Gastroesophageal sphincter (tissue), 4 donors: ENCODE data around the gene ZNF689. TPM values are rescaled to one million over a fixed set of nuclear protein-coding genes. Genes with fewer than 3 reads are reported as not detected.

Experiments used
- ATAC-seq: fragments of 150-250 bp; one replicate; pipeline ENCODE4 v1.9.1; 2016; ENCODE audit warnings: mild to moderate bottlenecking, moderate library complexity
- H3K27ac ChIP-seq, 4 donors: fragments of 200-600 bp; sonication (generic) in 3 of 4; 1 replicate in 3 of 4; 2 replicates in 1 of 4; pipeline ENCODE4 v1.5.1; 2016 to 2019
- H3K27me3 ChIP-seq: fragments of 200-600 bp; sonication (generic); one replicate; pipeline ENCODE4 v1.5.1; 2019
- H3K36me3 ChIP-seq, 2 donors: fragments of 200-600 bp; sonication (generic); one replicate each; pipeline ENCODE4 v1.5.1; 2019; ENCODE audit warnings: control low read depth in 1 of 2
- H3K4me1 ChIP-seq, 3 donors: fragments of 200-600 bp; sonication (generic); 1 replicate in 2 of 3; 2 replicates in 1 of 3; pipeline ENCODE4 v1.5.1; 2016 to 2019; ENCODE audit warnings: control low read depth in 2 of 3
- H3K4me3 ChIP-seq, 2 donors: fragments of 200-600 bp; sonication (generic); one replicate each; pipeline ENCODE4 v1.5.1; 2019; ENCODE audit warnings: mild to moderate bottlenecking in 1 of 2, moderate library complexity in 1 of 2
- H3K9me3 ChIP-seq, 3 donors: fragments of 200-600 bp; sonication (generic); one replicate each; pipeline ENCODE4 v1.5.1; 2017 to 2019; ENCODE audit warnings: control low read depth in 2 of 3
- EP300 ChIP-seq: sonication (generic); formaldehyde crosslinking; IDR thresholded peaks from one replicate; pipeline ENCODE4 v1.6.1; 2017; ENCODE audit warnings: antibody characterized with exemption, mild to moderate bottlenecking
- POLR2A ChIP-seq, 2 donors: fragments of 450-650 bp; IDR thresholded peaks; one replicate each; pipeline ENCODE4 v1.6.1; 2017; ENCODE audit warnings: antibody characterized with exemption in 2 of 2, mild to moderate bottlenecking in 2 of 2, moderate library complexity in 1 of 2
- POLR2AphosphoS5 ChIP-seq: sonication (generic); formaldehyde crosslinking; IDR thresholded peaks from one replicate; pipeline ENCODE4 v1.6.1; 2017; ENCODE audit warnings: antibody characterized with exemption
- WGBS, 2 donors: methylation state at CpG; one replicate each; pipeline ENCODE4 v1.1.5; 2018; ENCODE audit warnings: low coverage in 1 of 2; 5-methylcytosine and 5-hydroxymethylcytosine counted together
- small RNA-seq, 4 donors: library from RNA; depleted of rRNA; stranded (forward); fragments of <200 nt; gene quantifications; one replicate each; pipeline ENCODE3, GENCODE V24; 2016
- total RNA-seq, 4 donors: library from RNA; depleted of rRNA; stranded (reverse); fragments of >200 nt; gene quantifications; one replicate each; pipeline ENCODE4 v1.1.0, GENCODE V29; 2016
- TF ChIP-seq, protein P1 (sequence below), 4 experiments: fragments of 200-600 bp in 2 of 4; fragments of 450-650 bp in 2 of 4; sonication (generic) in 1 of 4; IDR thresholded peaks; one replicate each; pipeline ENCODE4 v1.5.1; 2017 to 2019; ENCODE audit warnings: antibody characterized with exemption in 4 of 4, mild to moderate bottlenecking in 2 of 4, moderate library complexity in 2 of 4

The ZNF689 gene
- total RNA-seq, 4 donors from 2014 or later = 9.7 to 13.1 (median 11.4) TPM

DNA sequence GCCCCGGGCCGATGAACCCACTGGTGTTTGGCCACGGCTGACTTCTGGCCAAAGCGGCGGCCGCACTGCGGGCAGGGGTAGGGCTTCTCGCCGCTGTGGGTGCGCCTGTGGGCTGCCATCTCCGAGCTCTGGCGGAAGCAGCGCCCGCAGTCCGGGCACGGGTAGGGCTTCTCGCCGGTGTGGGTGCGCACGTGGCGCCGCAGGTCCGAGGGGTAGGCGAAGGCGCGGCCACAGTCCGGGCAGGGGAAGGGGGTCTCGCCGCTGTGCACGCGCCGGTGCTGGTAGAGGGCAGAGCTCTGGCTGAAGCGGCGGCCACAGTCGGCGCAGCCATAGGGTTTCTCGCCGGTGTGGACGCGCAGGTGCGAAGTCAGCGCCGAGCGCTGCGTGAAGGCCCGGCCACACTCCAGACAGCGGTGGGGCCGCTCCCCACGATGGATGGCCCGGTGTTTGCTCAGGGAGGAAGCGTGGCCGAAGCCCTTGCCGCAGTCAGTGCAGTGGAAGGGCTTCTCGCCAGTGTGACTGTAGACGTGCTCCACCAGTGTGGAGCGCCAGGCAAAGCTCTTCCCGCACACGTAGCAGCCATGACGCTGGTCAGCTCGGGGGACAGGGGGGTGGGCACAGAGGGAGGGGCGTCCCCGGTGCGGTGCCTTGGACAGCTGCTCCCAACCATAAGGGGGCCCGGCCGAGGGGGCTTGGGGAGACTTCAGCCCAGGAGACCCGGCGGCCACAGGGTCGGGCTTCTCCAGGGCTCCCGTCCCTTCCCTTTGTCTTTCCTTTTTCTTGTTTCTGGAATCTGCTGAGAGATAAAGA lies 54.7 kb downstream of the ZNF689 start:
- no peak for ATAC-seq
- Histone ChIP-seq H3K27me3 (no peaks in the 10 kb centered on the region), H3K36me3 (peaks cover 0 to 44% of the 10 kb centered on the region in 2 donors), H3K4me3 (no peak overlapping the region), H3K4me1 (peaks cover 0 to 32% (median 11%) of the 10 kb centered on the region in 3 donors), H3K27ac (no peak overlapping the region), H3K9me3 (no peaks in the 10 kb centered on the region)
- TF ChIP-seq POLR2A (IDR thresholded peaks at IDR 0.05) (no peak), EP300 (no peak), POLR2AphosphoS5 (no peak)
- TF ChIP-seq, protein P1, sequence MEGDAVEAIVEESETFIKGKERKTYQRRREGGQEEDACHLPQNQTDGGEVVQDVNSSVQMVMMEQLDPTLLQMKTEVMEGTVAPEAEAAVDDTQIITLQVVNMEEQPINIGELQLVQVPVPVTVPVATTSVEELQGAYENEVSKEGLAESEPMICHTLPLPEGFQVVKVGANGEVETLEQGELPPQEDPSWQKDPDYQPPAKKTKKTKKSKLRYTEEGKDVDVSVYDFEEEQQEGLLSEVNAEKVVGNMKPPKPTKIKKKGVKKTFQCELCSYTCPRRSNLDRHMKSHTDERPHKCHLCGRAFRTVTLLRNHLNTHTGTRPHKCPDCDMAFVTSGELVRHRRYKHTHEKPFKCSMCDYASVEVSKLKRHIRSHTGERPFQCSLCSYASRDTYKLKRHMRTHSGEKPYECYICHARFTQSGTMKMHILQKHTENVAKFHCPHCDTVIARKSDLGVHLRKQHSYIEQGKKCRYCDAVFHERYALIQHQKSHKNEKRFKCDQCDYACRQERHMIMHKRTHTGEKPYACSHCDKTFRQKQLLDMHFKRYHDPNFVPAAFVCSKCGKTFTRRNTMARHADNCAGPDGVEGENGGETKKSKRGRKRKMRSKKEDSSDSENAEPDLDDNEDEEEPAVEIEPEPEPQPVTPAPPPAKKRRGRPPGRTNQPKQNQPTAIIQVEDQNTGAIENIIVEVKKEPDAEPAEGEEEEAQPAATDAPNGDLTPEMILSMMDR (IDR thresholded peaks at IDR 0.05) = no peak
- WGBS, 2 donors = 80% methylated on average over 1 of the region's 69 CpGs; no CpG with 5 or more reads in 1 of the 2 donors

DNA sequence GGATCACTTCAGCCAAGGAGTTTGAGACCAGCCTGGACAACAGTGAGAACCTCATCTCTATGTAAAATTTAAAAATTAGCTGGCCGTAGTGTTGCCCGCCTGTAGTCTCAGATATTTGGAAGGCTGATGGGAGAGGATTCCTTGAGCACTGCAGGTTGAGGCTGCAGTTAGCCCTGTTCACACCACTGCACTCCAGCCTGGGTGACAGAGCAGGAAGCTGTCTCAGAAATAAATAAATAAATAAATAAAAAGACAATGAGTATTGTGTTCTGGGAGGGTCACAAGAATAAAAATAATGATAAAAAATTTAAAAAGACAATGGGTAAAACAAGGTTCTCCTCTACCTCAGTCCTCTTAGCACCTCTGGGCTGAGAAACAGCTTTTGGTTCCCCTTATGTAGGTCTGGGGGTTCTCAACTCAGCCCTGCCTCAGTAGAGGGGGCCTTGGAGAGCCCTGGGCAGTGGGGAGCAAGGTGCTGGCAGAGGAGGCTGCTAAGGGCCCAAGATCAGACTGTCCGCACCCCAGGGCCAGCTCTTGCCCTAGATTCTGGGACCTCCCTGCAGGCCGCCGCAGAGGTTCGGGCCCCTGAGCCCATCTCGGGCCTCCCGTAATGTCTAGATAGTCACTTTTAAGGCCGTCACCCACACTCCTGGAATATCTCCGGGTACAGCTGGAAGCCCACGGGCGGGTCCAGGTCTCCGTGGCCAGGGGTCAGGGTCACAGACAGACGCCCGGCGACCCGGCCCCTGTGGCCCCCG lies 55.5 kb downstream of the ZNF689 start:
- no peak for ATAC-seq
- WGBS, 2 donors = 83 to 92% methylated on average over 2 of the region's 18 CpGs
- H3K36me3 ChIP-seq = peaks cover 0 to 44% of the 10 kb centered on the region in 2 donors
- no peaks in the 10 kb centered on the region for H3K9me3 ChIP-seq
- H3K4me3 ChIP-seq = no peak overlapping the region
- no peak overlapping the region for H3K27ac ChIP-seq
- TF ChIP-seq EP300 (no peak), POLR2A (IDR thresholded peaks at IDR 0.05) (no peak), POLR2AphosphoS5 (no peak)
- TF ChIP-seq, protein P1 (IDR thresholded peaks at IDR 0.05) = no peak
- H3K27me3 ChIP-seq = no peaks in the 10 kb centered on the region
- H3K4me1 ChIP-seq = peaks cover 0 to 31% (median 11%) of the 10 kb centered on the region in 3 donors

DNA sequence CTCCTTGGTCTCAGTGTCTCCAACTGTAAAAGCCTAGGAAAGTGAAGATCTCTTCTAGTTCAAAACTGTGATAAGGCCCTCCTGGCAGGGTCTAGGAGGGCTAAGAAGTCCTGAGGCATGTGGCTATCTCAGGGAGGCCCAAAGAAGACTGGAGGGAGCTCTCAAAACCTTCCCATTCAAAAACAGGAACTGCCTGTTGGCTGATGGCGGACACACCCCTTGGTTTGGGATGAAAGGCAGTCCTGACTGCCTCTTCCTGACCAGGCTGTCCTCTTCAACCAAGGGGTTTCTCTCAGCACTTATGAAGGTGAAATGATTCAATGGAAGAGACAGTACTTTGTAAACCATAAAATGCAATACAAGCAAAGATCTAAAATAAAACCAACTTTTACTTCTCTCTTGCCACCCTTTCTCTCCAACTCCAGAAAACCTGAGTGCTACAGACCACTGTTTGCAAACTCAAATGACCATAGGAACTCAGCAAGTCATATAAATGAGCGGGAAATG lies 56.7 kb downstream of the ZNF689 start:
- no peaks in the 10 kb centered on the region for H3K9me3 ChIP-seq
- no peaks in the 10 kb centered on the region for H3K27me3 ChIP-seq
- WGBS, 2 donors = 85% methylated on average over 2 of the region's 2 CpGs; no CpG with 5 or more reads in 1 of the 2 donors
- peaks cover 0 to 44% of the 10 kb centered on the region in 2 donors for H3K36me3 ChIP-seq
- H3K27ac ChIP-seq = no peak overlapping the region
- no peak for ATAC-seq
- no peak overlapping the region for H3K4me3 ChIP-seq
- TF ChIP-seq, protein P1 (IDR thresholded peaks at IDR 0.05) = no peak
- TF ChIP-seq POLR2A (IDR thresholded peaks at IDR 0.05) (no peak), EP300 (no peak), POLR2AphosphoS5 (no peak)
- H3K4me1 ChIP-seq = peaks cover 0 to 23% (median 7%) of the 10 kb centered on the region in 3 donors

DNA sequence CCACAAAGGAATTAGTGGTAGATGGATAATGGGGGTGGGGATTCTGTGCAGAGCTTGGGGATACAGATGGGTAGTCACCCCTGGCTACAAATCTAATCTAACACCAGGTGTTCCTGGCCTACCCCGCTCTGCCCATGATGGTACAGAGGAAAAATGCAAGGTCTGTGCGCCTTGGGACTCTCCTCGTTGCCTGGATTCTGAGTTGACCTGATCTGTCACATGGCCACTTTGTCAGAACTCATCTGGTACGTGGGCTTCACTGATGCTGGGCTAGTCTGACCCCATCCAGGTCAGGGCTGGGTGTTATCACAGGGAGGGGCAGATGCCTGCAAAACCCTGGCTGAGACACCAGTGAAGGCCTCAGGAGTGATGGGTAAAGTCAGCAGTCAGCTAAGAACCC lies 57.2 kb downstream of the ZNF689 start:
- Histone ChIP-seq H3K36me3 (peaks cover 0 to 44% of the 10 kb centered on the region in 2 donors), H3K9me3 (no peaks in the 10 kb centered on the region), H3K4me3 (no peak overlapping the region), H3K27ac (no peak overlapping the region), H3K4me1 (peaks cover 0 to 23% (median 7%) of the 10 kb centered on the region in 3 donors), H3K27me3 (no peaks in the 10 kb centered on the region)
- TF ChIP-seq POLR2AphosphoS5 (no peak), POLR2A (IDR thresholded peaks at IDR 0.05) (no peak), EP300 (no peak)
- TF ChIP-seq, protein P1 (IDR thresholded peaks at IDR 0.05) = no peak
- ATAC-seq = no peak
- WGBS, 2 donors = no CpG with 5 or more reads among the region's 4 CpGs

Small RNA genes within 50 kb of the gene (small RNA-seq; reads per million reads assigned to genes)
- gene AC093249.1 = 0 reads per million in 4 donors
- 0 reads per million in 4 donors for gene AC093249.4

Other genes starting within 250 kb of the ZNF689 start
- gene TBC1D10B, start 239.9 kb downstream of the ZNF689 start, total RNA-seq = 10 to 100 TPM; 17.1 to 40.9 (median 20.4) TPM
- not detected for gene MYL11, start 235.6 kb downstream of the ZNF689 start, total RNA-seq
- gene SEPTIN1, start 227.8 kb downstream of the ZNF689 start, total RNA-seq = 1 to 10 TPM in 2 of 4 donors, under 1 TPM in 2; 0.59 to 2.2 (median 1.2) TPM
- 10 to 100 TPM in 3 of 4 donors, 1 to 10 TPM in 1; 7.9 to 17.5 (median 12.2) TPM for gene ZNF48, start 215.0 kb downstream of the ZNF689 start, total RNA-seq
- gene ZNF771, start 202.8 kb downstream of the ZNF689 start, total RNA-seq = 10 to 100 TPM; 17.6 to 29.3 (median 19.5) TPM
- 10 to 100 TPM; 10.9 to 17.4 (median 13.8) TPM for gene DCTPP1, start 180.4 kb downstream of the ZNF689 start, total RNA-seq
- 10 to 100 TPM; 21.6 to 36.1 (median 25.2) TPM for gene SEPHS2, start 164.5 kb downstream of the ZNF689 start, total RNA-seq
- gene ITGAL, start 137.6 kb downstream of the ZNF689 start, total RNA-seq = 1 to 10 TPM in 2 of 4 donors, under 1 TPM in 2; 0.30 to 4.2 (median 0.97) TPM
- gene ZNF768, start 83.8 kb downstream of the ZNF689 start, total RNA-seq = 10 to 100 TPM; 41.3 to 87.8 (median 50.9) TPM
- gene ZNF747, start 75.5 kb downstream of the ZNF689 start, total RNA-seq = 10 to 100 TPM; 15.3 to 31.6 (median 19.3) TPM
- gene ZNF764, start 52.0 kb downstream of the ZNF689 start, total RNA-seq = 10 to 100 TPM in 2 of 4 donors, 1 to 10 TPM in 2; 6.3 to 13.1 (median 9.3) TPM
- 10 to 100 TPM; 15.9 to 22.1 (median 20.8) TPM for gene ZNF688, start 38.7 kb downstream of the ZNF689 start, total RNA-seq
- 10 to 100 TPM in 3 of 4 donors, 1 to 10 TPM in 1; 6.9 to 17.0 (median 12.2) TPM for gene ZNF785, start 24.7 kb downstream of the ZNF689 start, total RNA-seq
- gene PRR14, start 40.6 kb upstream of the ZNF689 start, total RNA-seq = 10 to 100 TPM; 21.7 to 49.2 (median 41.8) TPM
- 10 to 100 TPM; 19.9 to 52.1 (median 32.8) TPM for gene FBRS, start 48.0 kb upstream of the ZNF689 start, total RNA-seq
- 10 to 100 TPM; 20.6 to 57.4 (median 36.0) TPM for gene SRCAP, start 88.8 kb upstream of the ZNF689 start, total RNA-seq
- gene PHKG2, start 138.0 kb upstream of the ZNF689 start, total RNA-seq = 10 to 100 TPM; 19.4 to 29.0 (median 23.4) TPM
- gene CFAP119, start 151.7 kb upstream of the ZNF689 start, total RNA-seq = 1 to 10 TPM in 2 of 4 donors, not detected in 2; 1.3 to 1.9 TPM
- gene RNF40, start 151.9 kb upstream of the ZNF689 start, total RNA-seq = 100 to 1,000 TPM in 1 of 4 donors, 10 to 100 TPM in 3; 76.4 to 108 (median 80.6) TPM
- gene ZNF629, start 176.8 kb upstream of the ZNF689 start, total RNA-seq = 10 to 100 TPM; 12.3 to 16.5 (median 14.5) TPM